SK-N-SH treated with all-trans-retinoic acid at 6 μM for 48 hours (cell line): ENCODE data around the gene KLHL18.

Experiments
- ATAC-seq: fragments of 200-7000 bp; cut with Tn5 transposase; 3 replicates; pipeline ENCODE4 v1.9.1; 2020; ENCODE audit warnings: mild to moderate bottlenecking, moderate library complexity
- ARNTL ChIP-seq: fragments of 450-650 bp; formaldehyde crosslinking; IDR thresholded peaks from 2 replicates; pipeline ENCODE4 v1.5.0; 2020; ENCODE audit warnings: low read depth, mild to moderate bottlenecking, moderate library complexity, borderline replicate concordance
- BACH2 ChIP-seq: fragments of 250-450 bp; sonication (Bioruptor Pico); IDR thresholded peaks from 2 replicates; pipeline ENCODE4 v1.9.0; 2021; ENCODE audit warnings: mild to moderate bottlenecking, borderline replicate concordance
- CSDC2 ChIP-seq: fragments of 250-450 bp; sonication (Bioruptor Pico); IDR thresholded peaks from 2 replicates; pipeline ENCODE4 v1.5.0; 2020; ENCODE audit warnings: mild to moderate bottlenecking, moderate library complexity
- CSRNP3 ChIP-seq: fragments of 250-450 bp; sonication (Bioruptor Pico); IDR thresholded peaks from 2 replicates; pipeline ENCODE4 v1.5.1; 2021; ENCODE audit warnings: mild to moderate bottlenecking, moderate library complexity
- ESRRG ChIP-seq: fragments of 250-450 bp; sonication (Bioruptor Pico); IDR thresholded peaks from 2 replicates; pipeline ENCODE4 v1.6.1; 2021; ENCODE audit warnings: mild to moderate bottlenecking
- GLIS3 ChIP-seq: fragments of 250-450 bp; sonication (Bioruptor Pico); IDR thresholded peaks from 2 replicates; pipeline ENCODE4 v1.5.0; 2020; ENCODE audit warnings: mild to moderate bottlenecking, moderate library complexity
- ISL1 ChIP-seq: fragments of 250-450 bp; sonication (Bioruptor Pico); IDR thresholded peaks from 2 replicates; pipeline ENCODE4 v2.1.2; 2022; ENCODE audit warnings: mild to moderate bottlenecking, moderate library complexity
- OSR1 ChIP-seq: fragments of 250-450 bp; sonication (Bioruptor Pico); IDR thresholded peaks from 2 replicates; pipeline ENCODE4 v1.8.0; 2022; ENCODE audit warnings: moderate library complexity, mild to moderate bottlenecking, inconsistent platforms
- PATZ1 ChIP-seq: fragments of 250-450 bp; sonication (Bioruptor Pico); IDR thresholded peaks from 2 replicates; pipeline ENCODE4 v1.8.0; 2020; ENCODE audit warnings: mild to moderate bottlenecking, moderate library complexity, borderline replicate concordance
- PPARA ChIP-seq: fragments of 250-450 bp; sonication (Bioruptor Pico); IDR thresholded peaks from 2 replicates; pipeline ENCODE4 v1.5.0; 2020; ENCODE audit warnings: mild to moderate bottlenecking, borderline replicate concordance
- RARB ChIP-seq: fragments of 250-450 bp; sonication (Bioruptor Pico); IDR thresholded peaks from 2 replicates; pipeline ENCODE4 v1.8.0; 2021; ENCODE audit warnings: mild to moderate bottlenecking, moderate library complexity
- SNAI2 ChIP-seq: fragments of 250-450 bp; sonication (Bioruptor Pico); IDR thresholded peaks from 2 replicates; pipeline ENCODE4 v1.5.0; 2020; ENCODE audit warnings: mild to moderate bottlenecking, moderate library complexity
- TCF4 ChIP-seq: fragments of 250-450 bp; sonication (Bioruptor Pico); IDR thresholded peaks from 2 replicates; pipeline ENCODE4 v1.8.0; 2021; ENCODE audit warnings: mild to moderate bottlenecking, moderate library complexity, borderline replicate concordance
- TOX ChIP-seq: fragments of 250-450 bp; sonication (Bioruptor Pico); IDR thresholded peaks from 2 replicates; pipeline ENCODE4 v1.8.0; 2021; ENCODE audit warnings: mild to moderate bottlenecking, moderate library complexity, borderline replicate concordance
- TSHZ2 ChIP-seq: fragments of 250-450 bp; sonication (Bioruptor Pico); IDR thresholded peaks from 2 replicates; pipeline ENCODE4 v1.5.0; 2020; ENCODE audit warnings: mild to moderate bottlenecking, moderate library complexity
- ZC3H10 ChIP-seq: fragments of 250-450 bp; sonication (Bioruptor Pico); IDR thresholded peaks from 2 replicates; pipeline ENCODE4 v1.5.1; 2021; ENCODE audit warnings: mild to moderate bottlenecking, moderate library complexity
- ZFP3 ChIP-seq: fragments of 250-450 bp; sonication (Bioruptor Pico); IDR thresholded peaks from 2 replicates; pipeline ENCODE4 v1.5.0; 2020; ENCODE audit warnings: mild to moderate bottlenecking, moderate library complexity
- ZNF565 ChIP-seq: fragments of 450-650 bp; formaldehyde crosslinking; conservative IDR thresholded peaks from 2 replicates; pipeline ENCODE4 v1.5.0; 2020; ENCODE audit warnings: low read depth, mild to moderate bottlenecking, moderate library complexity
- ZNF8 ChIP-seq: fragments of 450-650 bp; formaldehyde crosslinking; IDR thresholded peaks from 2 replicates; pipeline ENCODE4 v1.5.0; 2020; ENCODE audit warnings: mild to moderate bottlenecking, moderate library complexity

The KLHL18 gene

DNA sequence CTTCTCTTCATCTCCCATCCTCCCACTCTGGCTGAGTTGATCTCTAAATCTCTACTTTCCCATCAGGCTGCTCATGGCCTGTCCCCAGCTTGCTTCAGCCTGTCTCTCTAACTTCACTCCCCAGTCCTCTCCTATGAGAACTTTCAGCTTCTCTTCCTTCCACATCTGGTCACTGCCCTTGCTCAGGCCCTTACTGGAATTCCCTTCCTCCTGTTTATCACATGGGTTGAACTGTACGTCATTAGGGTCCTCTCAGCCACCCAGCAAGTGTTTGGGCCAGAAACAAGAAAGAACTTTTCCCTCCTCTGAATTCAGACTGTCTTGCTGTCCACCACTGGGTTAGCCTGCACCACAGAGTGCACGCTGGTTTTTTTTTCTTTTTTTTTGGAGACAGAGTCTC lies 103.1 kb downstream of the KLHL18 start:
- no peak for TF ChIP-seq ZNF565 (CRISPR knock-in tag)
- TF ChIP-seq, all 23 proteins: peak for 0
- no peak for ATAC-seq

- TF ChIP-seq SNAI2 (no peak), PATZ1 (no peak), ZNF8 (CRISPR knock-in tag) (no peak), RARB (CRISPR knock-in tag) (no peak), ESRRG (CRISPR knock-in tag) (no peak), TSHZ2 (CRISPR knock-in tag) (no peak), TOX (no peak), CSDC2 (CRISPR knock-in tag) (no peak), OSR1 (no peak), ZFP3 (CRISPR knock-in tag) (no peak), ZNF565 (CRISPR knock-in tag) (no peak)
- no peak for ATAC-seq
Measured at GRCh38 chr3:47392933-47393332, 110.2 kb downstream of the KLHL18 start.

GRCh38 chr3:47394140-47394870 lies 111.6 kb downstream of the KLHL18 start:
- ATAC-seq, result peak; percentile 26
- TF ChIP-seq PPARA (CRISPR knock-in tag), result no peak
- no peak for TF ChIP-seq TCF4 (CRISPR knock-in tag)
- no peak for TF ChIP-seq TOX
- TF ChIP-seq ZNF565 (CRISPR knock-in tag), result no peak
- TF ChIP-seq ISL1 (CRISPR knock-in tag), result no peak
- no peak for TF ChIP-seq TSHZ2 (CRISPR knock-in tag)
- TF ChIP-seq ARNTL (CRISPR knock-in tag), result no peak
- TF ChIP-seq BACH2 (CRISPR knock-in tag), result no peak
- no peak for TF ChIP-seq SNAI2
- TF ChIP-seq ZNF8 (CRISPR knock-in tag), result no peak
- TF ChIP-seq GLIS3 (CRISPR knock-in tag), result no peak
- no peak for TF ChIP-seq PATZ1
- no peak for TF ChIP-seq ZC3H10 (CRISPR knock-in tag)

DNA sequence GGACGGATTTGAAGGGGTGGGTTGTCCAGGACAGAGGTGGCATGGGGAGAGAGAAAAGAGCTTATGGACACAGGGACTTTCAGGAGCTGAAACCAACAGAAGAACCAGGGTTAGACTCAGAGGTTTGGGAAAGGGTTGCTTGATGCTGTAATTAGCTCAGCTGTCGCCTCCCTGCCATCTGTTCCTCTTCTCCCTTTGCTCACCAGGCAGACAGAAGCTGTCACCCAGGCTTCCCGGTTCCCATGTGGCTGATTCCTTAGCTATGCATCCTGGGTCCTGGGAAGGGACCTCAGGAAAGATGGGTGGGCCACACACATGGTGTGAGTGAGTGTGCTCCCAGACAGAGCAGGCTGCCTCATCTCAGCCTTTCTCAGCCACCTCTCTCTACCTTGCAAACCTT lies 112.1 kb downstream of the KLHL18 start:
- TF ChIP-seq ZNF565 (CRISPR knock-in tag) (no peak), CSRNP3 (CRISPR knock-in tag) (no peak), CSDC2 (CRISPR knock-in tag) (no peak), TOX (no peak), PATZ1 (no peak), TCF4 (CRISPR knock-in tag) (no peak)
- peak; percentile 12; the same call in 1 of the 3 replicates for ATAC-seq
